ENCODE measurements around the gene ZC3H13. TPM values are rescaled to one million over a fixed set of nuclear protein-coding genes. Genes with fewer than 3 reads are reported as not detected.

ZC3H13 gene
- total and polyA plus RNA-seq, 10 of the 15 experiments (the other 5 are each of a cell fraction or from before 2014, with no cell fraction given): 10.0 to 55.9 (median 25.4) TPM

GRCh38 chr13:46071590-46072249, 19.2 kb upstream of the ZC3H13 start (continued):
- TF ChIP-seq NFIC (IDR thresholded peaks at IDR 0.05; ENCODE audit: low read depth, low read length) (peak; percentile 98), RELB (IDR thresholded peaks at IDR 0.05; ENCODE audit: low read depth) (no peak), CHD1 (IDR thresholded peaks at IDR 0.05; ENCODE audit: low read depth, low read length) (no peak), BCLAF1 (IDR thresholded peaks at IDR 0.05) (no peak), CREB1 (IDR thresholded peaks at IDR 0.05; ENCODE audit: low read depth) (0 out of 2 replicates have a peak, but pooled peaks have one; percentile 31), REST (IDR thresholded peaks at IDR 0.05; ENCODE audit: low read depth, low read length) (no peak), ZBTB33 (IDR thresholded peaks at IDR 0.05) (no peak), TARDBP (IDR thresholded peaks at IDR 0.05; ENCODE audit: borderline replicate concordance) (no peak), SREBF2 (IDR thresholded peaks at IDR 0.05; ENCODE audit: low read length) (no peak), KDM1A (IDR thresholded peaks at IDR 0.05; ENCODE audit: borderline replicate concordance) (no peak), MYB (IDR thresholded peaks at IDR 0.05; ENCODE audit: borderline replicate concordance, low read depth, low read length) (no peak), NRF1 (conservative IDR thresholded peaks at IDR 0.05; ENCODE audit: low read depth, low read length) (no peak), MXI1 (IDR thresholded peaks at IDR 0.05; ENCODE audit: low read depth, low read length) (no peak), RBBP5 (conservative IDR thresholded peaks at IDR 0.05) (no peak), TCF3 (IDR thresholded peaks at IDR 0.05; ENCODE audit: borderline replicate concordance, insufficient read depth, low read depth, low read length) (no peak), BHLHE40 (IDR thresholded peaks at IDR 0.05; ENCODE audit: borderline replicate concordance in 1 of 2, low read depth in 2 of 2, low read length in 1 of 2) (no peak), IRF4 (IDR thresholded peaks at IDR 0.05; ENCODE audit: low read depth, low read length) (peak; percentile 95), TCF7 (IDR thresholded peaks at IDR 0.05; ENCODE audit: borderline replicate concordance) (0 out of 2 replicates have a peak, but pooled peaks have one; percentile 31), CEBPB (IDR thresholded peaks at IDR 0.05; ENCODE audit: borderline replicate concordance in 1 of 2, low read depth in 2 of 2, low read length in 2 of 2) (peak in 1 of 2 experiments; percentile 81; a peak in 1 of 4 replicates), RELA (IDR thresholded peaks at IDR 0.05; ENCODE audit: borderline replicate concordance, partially characterized antibody) (no peak)
